KG1 (cell line): ENCODE results near the gene ROMO1.
"Not testable (repeated sequence)": the region's sequence is repeated elsewhere in the genome, so short reads cannot be mapped to it uniquely, and the experiment has no call there.

ENCODE experiments used
- DNase-seq: peaks from one replicate; lab custom pipeline; 2025; lab: John Stamatoyannopoulos, UW

The ROMO1 gene

DNA sequence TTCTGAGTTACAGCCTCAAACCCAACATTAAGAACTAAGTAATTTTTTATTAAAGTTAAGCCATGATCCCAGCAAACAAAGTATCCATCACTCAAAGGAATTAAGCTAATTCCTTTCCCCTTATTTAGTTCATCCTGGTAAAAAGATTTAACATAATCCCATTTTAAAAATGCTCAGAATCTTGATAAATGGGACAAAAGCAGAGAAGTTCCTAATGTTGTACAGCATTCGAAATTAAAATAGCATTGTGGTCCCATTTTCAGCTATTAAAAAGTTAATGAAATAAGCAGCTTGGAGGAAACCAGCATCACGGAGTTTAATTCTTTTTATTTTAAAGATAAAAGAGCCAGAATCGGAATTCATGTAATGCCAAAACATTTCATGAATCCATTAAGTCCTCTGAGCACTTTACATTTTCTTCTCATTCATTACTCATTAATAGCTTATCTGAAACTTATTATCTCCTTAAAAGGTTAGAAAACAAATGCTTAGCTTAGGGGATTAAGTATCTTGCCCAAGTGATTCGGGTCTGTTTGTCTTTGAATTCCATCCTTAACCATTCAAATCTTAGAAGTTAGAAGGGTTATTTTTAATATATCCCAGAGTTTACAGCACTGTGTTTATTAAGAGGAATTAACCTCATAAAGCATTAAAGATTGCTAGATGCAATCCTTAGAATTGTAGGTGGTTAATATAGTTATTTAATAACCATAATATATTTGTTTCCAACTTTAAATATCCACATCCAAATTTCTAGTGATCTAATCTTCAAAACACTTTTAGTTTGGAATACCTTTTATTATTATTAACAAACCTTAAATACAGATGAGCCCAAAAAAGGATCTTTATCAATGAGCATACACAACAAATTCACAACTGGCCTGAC lies 31.6 kb downstream of the ROMO1 start:
- DNase-seq, result no peak

DNA sequence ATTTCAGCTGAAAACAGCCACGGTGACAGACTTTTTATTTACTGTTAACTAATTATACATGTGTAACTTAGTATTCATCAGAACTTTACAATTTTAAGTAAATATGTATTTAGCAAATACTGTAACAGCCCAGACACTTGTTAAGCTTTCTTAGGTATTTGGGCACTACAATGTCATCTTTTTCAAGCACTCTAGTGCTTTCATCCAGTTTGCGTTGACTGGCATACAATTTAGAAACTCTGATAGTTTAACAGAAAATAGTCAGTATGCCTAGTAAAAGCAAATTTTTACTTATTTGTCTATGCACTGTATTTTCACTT lies 32.2 kb downstream of the ROMO1 start:
- DNase-seq, result no peak

GRCh38 chr20:35731862-35732643 lies 32.8 kb downstream of the ROMO1 start:
- DNase-seq, result no peak

DNA sequence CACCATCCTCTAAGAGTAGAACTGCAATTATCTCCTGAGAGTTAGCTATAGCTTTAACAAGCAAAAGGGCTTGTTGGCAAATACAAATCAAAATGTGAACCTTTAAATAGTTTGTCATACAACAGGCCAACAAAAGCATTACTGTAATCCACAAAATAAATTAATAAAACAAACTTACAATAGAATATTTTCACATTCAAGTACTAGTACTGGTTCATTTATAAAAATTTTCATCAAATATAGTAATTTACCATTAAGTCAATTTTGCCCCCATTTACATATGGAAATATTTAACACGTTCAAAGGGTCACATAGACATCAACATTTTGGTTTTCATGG lies 33.4 kb downstream of the ROMO1 start:
- DNase-seq, result no peak

- DNase-seq, result no peak
Observed at GRCh38 chr20:35734374-35734773, 35.2 kb downstream of the ROMO1 start.

DNA sequence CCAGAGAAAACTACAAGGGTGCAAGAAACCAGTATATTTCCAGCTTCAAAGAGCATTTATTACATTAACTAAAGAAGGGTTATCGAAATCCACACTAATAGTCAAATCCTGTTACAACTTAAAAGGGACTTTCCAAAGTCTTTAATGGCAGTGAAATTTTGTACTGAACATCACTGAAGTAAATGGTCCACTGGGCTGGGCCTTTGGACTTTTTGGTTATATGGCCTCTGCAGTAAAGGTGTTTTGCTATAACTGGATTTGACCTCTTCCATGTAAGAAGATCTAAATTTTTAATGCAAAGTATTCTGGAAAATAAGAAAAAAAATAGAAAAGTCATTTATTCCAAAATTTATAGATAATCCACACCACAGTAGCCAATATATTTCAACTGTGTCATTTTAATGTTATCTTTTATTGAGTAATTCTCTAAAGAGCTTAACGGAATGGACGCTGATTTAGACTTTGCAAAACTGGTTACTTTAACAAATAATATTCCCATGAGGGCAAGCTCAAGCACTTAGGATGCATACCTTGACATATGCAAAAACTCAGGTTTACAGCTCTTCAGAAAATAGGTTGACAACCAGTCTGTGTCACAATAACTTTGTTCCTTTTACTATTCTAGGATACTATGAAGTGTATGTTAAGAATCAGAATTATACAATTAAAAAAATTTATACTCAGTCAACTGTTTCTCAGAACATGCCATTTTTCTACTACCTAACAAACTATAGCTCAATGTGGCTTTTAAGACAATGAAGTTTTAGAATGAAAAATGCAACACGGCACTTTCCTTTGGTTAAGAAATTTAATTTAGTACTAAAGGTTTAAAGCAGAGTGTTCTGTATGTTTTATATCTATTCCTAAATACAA lies 35.8 kb downstream of the ROMO1 start:
- DNase-seq, result no peak

- no peak for DNase-seq
Observed at GRCh38 chr20:35735826-35736470, 36.7 kb downstream of the ROMO1 start.

DNA sequence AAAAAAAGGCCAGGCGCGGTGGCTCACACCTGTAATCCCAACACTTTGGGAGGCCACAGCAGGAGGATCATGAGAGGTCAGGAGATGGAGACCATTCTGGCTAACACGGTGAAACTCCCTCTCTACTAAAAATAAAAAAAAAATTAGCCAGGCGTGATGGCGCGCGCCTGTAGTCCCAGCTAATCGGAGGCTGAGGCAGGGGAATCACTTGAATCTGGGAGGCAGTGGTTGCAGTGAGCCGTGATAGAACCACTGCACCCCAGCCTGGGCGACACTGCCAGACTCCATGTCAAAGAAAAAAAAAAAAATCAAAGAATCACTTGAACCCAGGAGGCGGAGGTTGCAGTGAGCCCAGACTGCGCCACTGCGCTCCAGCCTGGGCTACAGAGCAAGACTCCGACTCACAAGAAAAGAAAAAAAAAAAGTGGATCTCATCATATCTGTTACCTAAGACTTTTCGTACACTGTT lies 38.7 kb downstream of the ROMO1 start:
- DNase-seq, result no peak

DNA sequence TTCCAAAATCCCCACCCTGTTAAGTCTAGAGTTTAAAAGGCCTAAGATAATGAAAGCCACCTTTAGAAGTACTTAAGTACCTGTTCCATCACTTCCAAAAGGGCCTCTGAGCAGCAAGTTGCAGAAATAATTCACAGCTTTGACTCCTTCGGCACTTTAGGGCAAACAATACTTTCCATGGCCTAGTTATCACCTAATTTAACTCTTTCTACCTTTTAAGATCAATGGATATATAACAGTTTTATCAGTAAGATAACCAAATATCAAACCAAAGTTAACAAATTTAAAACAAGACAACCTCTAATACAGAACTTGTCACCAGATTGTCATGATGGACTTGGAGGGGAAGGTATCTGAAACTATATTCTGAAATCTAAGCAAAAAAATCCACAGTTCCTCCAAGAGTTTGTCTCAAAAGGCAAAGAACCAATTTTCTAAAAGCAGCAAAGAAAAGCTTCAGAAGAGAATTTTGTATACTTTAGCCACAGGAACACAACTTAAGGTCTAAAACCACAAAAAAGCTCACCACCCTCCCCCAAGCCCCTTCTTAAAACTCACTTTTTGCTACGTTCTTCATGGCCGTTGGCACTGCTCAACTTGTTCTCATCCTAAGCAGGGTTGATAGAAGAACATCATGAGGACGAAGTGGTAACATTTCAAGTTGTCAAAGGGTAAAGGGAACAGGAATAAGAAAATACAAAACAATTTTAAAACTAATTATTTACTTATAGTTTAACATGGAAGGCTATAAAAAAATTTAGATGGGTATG lies 39.4 kb downstream of the ROMO1 start:
- DNase-seq, result no peak

DNA sequence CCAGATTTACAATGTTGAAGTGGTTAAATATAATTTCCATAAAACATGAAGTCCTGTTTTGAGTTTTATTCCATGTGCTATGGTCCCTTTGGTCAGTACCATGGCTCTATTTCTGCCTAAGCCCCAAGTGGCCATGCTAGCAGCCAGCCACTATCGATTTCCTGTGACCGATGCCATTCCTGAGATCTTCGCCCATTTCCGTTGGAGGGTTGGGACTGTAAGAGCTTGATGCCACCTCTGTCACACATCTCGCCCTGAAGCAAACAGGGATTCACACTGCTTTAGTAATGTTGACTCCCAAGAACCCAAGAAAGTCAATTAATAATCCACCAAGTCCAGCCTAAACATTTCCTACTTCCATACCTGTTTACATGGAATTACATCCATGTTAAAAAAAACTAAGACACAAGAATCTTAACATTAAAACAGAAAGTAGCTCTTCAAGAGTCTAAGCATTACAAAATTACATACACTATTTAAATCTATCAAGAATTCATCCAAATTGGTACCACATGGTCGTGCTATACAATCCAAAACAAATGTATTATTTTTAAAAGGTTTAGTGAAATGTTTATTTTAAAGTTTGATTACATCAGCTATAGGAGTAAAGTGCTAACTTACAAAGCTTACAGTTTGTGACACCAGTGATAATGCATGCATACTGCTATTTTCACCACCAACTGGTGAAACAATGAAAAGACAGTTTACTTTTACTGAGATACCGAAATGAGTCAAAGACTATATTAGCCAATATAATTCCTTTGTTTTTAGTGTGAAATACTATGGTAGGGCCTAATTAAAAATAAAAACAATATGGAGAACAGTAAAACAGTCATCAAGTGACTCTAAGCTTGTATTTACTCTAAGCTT lies 40.3 kb downstream of the ROMO1 start:
- no peak for DNase-seq

DNA sequence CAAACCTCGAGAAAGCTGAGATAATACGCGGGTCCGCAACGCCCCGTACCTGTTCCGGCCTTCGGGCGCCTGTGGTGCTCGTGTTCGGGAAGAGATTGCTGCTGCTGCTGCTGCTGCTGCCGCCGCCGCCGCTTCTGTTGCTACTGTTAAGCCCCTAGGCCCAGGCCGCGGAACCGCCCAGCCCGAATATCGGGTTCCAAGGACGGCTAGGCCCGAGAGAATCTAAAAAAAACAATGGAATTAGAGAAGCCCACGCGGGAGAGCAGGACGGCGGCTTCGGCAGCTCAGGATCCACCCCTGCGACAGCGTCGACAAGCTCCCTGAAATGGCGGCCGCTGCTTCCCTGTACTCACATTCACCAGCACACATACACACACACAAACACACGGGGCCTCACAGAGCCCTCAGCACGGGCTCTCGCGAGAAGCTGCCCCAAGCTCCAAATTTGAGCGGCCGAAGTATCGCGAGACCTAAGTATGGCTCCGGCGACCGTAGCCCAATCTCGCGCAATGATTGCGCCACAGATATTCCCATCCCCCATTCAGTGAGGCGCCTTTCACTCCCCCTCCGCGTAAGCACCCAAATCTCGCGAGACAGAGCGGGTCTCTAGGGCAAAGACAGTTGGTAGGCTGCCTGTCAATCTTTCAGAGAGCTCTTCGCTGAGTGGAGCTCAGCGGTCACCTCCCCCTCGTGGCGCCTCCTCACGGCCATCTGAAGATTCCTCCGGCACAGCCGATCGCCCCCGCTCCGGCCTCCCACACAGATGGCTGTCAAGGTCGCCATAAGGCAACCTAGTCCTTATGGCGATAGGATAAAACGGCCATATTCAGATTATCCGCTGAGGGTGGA lies 42.9 kb downstream of the ROMO1 start, which contains the start of gene RBM39:
Gene RBM39 (minus strand): TSS at position 369 of the 849 bp plus-strand sequence. CDS start 1,386 bp downstream, outside the sequence.
- DNase-seq, result peak; percentile 99

GRCh38 chr20:35742741-35743523 lies 43.7 kb downstream of the ROMO1 start:
- DNase-seq, result peak; percentile 58

GRCh38 chr20:35743693-35744491 lies 44.7 kb downstream of the ROMO1 start:
- no peak for DNase-seq

GRCh38 chr20:35744492-35744841 lies 45.3 kb downstream of the ROMO1 start:
- DNase-seq, result not testable (repeated sequence)
